ENCODE measurements around the gene EYA2.

DNA sequence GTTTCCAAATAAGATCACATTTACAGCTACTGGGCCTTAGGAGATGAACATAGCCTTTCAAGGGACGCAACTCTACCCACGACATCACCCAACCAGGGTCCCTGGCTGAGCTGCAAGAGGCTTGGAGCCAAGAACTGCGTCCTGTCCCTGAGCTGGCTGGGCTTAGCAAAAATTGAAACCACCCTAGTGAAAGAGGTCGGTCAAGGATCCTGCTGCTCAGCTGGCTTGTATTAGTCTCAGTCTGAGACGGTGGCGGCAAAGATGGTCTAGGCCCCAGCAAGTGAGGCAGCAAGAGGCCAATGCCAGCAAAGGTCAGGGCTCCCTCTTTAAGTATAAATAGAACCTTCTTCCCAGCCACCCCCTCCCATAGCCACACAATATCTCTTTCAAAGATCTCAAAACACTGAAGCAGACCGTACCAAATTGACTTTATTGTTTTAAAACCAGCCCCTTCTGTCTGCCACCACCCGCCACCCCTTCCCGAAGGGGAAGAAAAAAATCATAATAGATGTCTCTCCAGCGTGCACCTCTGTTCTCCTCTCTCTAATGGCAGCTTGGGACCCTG is 140.5 kb downstream of the EYA2 start:
- TF ChIP-seq, protein P1, sequence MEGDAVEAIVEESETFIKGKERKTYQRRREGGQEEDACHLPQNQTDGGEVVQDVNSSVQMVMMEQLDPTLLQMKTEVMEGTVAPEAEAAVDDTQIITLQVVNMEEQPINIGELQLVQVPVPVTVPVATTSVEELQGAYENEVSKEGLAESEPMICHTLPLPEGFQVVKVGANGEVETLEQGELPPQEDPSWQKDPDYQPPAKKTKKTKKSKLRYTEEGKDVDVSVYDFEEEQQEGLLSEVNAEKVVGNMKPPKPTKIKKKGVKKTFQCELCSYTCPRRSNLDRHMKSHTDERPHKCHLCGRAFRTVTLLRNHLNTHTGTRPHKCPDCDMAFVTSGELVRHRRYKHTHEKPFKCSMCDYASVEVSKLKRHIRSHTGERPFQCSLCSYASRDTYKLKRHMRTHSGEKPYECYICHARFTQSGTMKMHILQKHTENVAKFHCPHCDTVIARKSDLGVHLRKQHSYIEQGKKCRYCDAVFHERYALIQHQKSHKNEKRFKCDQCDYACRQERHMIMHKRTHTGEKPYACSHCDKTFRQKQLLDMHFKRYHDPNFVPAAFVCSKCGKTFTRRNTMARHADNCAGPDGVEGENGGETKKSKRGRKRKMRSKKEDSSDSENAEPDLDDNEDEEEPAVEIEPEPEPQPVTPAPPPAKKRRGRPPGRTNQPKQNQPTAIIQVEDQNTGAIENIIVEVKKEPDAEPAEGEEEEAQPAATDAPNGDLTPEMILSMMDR (IDR thresholded peaks at IDR 0.05) = no peak
- no peak for TF ChIP-seq POLR2A (IDR thresholded peaks at IDR 0.05)

Measured in breast epithelium (tissue), 3 donors.